KMS-11 (cell line): Measurements from ENCODE around the gene PHB1.

ENCODE experiments used
- H2AFZ ChIP-seq: fragments of 200-600 bp; sonication (generic); 2 replicates; pipeline ENCODE4 v1.6.1; 2016; ENCODE audit warnings: antibody characterized with exemption, mixed run types, low read depth
- H3K27ac ChIP-seq: fragments of 200-600 bp; sonication (generic); 2 replicates; pipeline ENCODE4 v1.6.1; 2016; ENCODE audit warnings: mild to moderate bottlenecking, mixed run types
- H3K27me3 ChIP-seq: fragments of 200-600 bp; sonication (generic); 2 replicates; pipeline ENCODE4 v1.6.1; 2017; ENCODE audit warnings: mild to moderate bottlenecking, low read depth, mixed run types, moderate library complexity; ENCODE audit not compliant: insufficient read depth
- H3K36me3 ChIP-seq: fragments of 200-600 bp; sonication (generic); 2 replicates; pipeline ENCODE4 v1.6.1; 2017; ENCODE audit warnings: mild to moderate bottlenecking, mixed run types; ENCODE audit not compliant: insufficient read depth
- H3K4me1 ChIP-seq: fragments of 200-600 bp; sonication (generic); 2 replicates; pipeline ENCODE4 v1.6.1; 2016; ENCODE audit warnings: mild to moderate bottlenecking, low read depth, mixed run types; ENCODE audit not compliant: poor library complexity, severe bottlenecking
- H3K4me2 ChIP-seq: fragments of 200-600 bp; sonication (generic); 2 replicates; pipeline ENCODE4 v1.7.0; 2016; ENCODE audit warnings: mild to moderate bottlenecking, mixed run types
- H3K4me3 ChIP-seq: fragments of 200-600 bp; sonication (generic); IDR thresholded peaks from 2 replicates; pipeline ENCODE4 v1.6.1; 2017; ENCODE audit warnings: low read depth, low read length, mixed read lengths; ENCODE audit not compliant: insufficient read depth
- H3K79me2 ChIP-seq: fragments of 200-600 bp; sonication (generic); 2 replicates; pipeline ENCODE4 v1.6.1; 2016; ENCODE audit warnings: low read depth, mixed run types; ENCODE audit not compliant: insufficient read depth
- H3K9ac ChIP-seq: fragments of 200-600 bp; sonication (generic); 2 replicates; pipeline ENCODE4 v1.6.1; 2016; ENCODE audit warnings: mild to moderate bottlenecking, mixed run types
- H4K20me1 ChIP-seq: fragments of 200-600 bp; sonication (generic); 2 replicates; pipeline ENCODE4 v1.6.1; 2016; ENCODE audit warnings: mild to moderate bottlenecking, mixed run types; ENCODE audit not compliant: insufficient read depth
- CTCF ChIP-seq: fragments of 200-600 bp; sonication (generic); conservative IDR thresholded peaks from 2 replicates; pipeline ENCODE4 v1.6.1; 2017; ENCODE audit warnings: low read depth, mild to moderate bottlenecking, antibody characterized with exemption, low read length, moderate library complexity, mixed read lengths

Gene PHB1

GRCh38 chr17:49364119-49364518 lies 50.6 kb downstream of the PHB1 start:
- TF ChIP-seq CTCF = no peak
- no peak overlapping the region for H3K9ac ChIP-seq
- no peak overlapping the region for H3K4me3 ChIP-seq
- H2AFZ ChIP-seq = no peak overlapping the region
- H3K4me1 ChIP-seq = peaks cover 45% of the 10 kb centered on the region
- H3K27ac ChIP-seq = no peak overlapping the region
- H4K20me1 ChIP-seq = no peaks in the 10 kb centered on the region
- H3K36me3 ChIP-seq = no peaks in the 10 kb centered on the region
- H3K79me2 ChIP-seq = peaks cover 25% of the 10 kb centered on the region
- no peaks in the 10 kb centered on the region for H3K27me3 ChIP-seq
- H3K4me2 ChIP-seq = no peak overlapping the region

- H3K4me2 ChIP-seq = peak overlapping the region; percentile 72; the same call in 1 of the 2 replicates
- no peak overlapping the region for H3K9ac ChIP-seq
These were observed 51.4 kb downstream of the PHB1 start for GRCh38 chr17:49363251-49363650.

GRCh38 chr17:49362723-49363117 lies 52.0 kb downstream of the PHB1 start:
- peak overlapping the region; percentile 72 for H3K4me2 ChIP-seq
- H3K79me2 ChIP-seq = peaks cover 39% of the 10 kb centered on the region
- H3K27me3 ChIP-seq = no peaks in the 10 kb centered on the region
- H3K4me3 ChIP-seq = no peak overlapping the region
- H3K36me3 ChIP-seq = no peaks in the 10 kb centered on the region
- no peak overlapping the region for H3K27ac ChIP-seq
- H4K20me1 ChIP-seq = no peaks in the 10 kb centered on the region
- H3K4me1 ChIP-seq = peaks cover 58% of the 10 kb centered on the region
- TF ChIP-seq CTCF = no peak
- peak overlapping the region; percentile 67 for H2AFZ ChIP-seq
- H3K9ac ChIP-seq = no peak overlapping the region; the same call in 1 of the 2 replicates

More at GRCh38 chr17:49363251-49363650, 51.4 kb downstream of the PHB1 start:
- Histone ChIP-seq H3K36me3 (no peaks in the 10 kb centered on the region), H3K4me1 (peaks cover 53% of the 10 kb centered on the region), H3K4me3 (no peak overlapping the region), H2AFZ (no peak overlapping the region), H3K27me3 (no peaks in the 10 kb centered on the region), H3K27ac (no peak overlapping the region), H4K20me1 (no peaks in the 10 kb centered on the region), H3K79me2 (peaks cover 34% of the 10 kb centered on the region)
- no peak for TF ChIP-seq CTCF

GRCh38 chr17:49361902-49362722 lies 52.6 kb downstream of the PHB1 start, which contains the start of gene ZNF652:
TSS of gene ZNF652 (minus strand) at chr17:49362250. CDS start at chr17:49317725, 44,525 bp downstream.
- H3K4me1 ChIP-seq = peaks cover 64% of the 10 kb centered on the region
- peak within 1 kb of the TSS; percentile 78 for H3K27ac ChIP-seq
- TF ChIP-seq CTCF = no peak

More at GRCh38 chr17:49361902-49362722, 52.6 kb downstream of the PHB1 start, which contains the start of gene ZNF652:
- no peaks in the 10 kb centered on the region for H3K36me3 ChIP-seq
- H2AFZ ChIP-seq = peak within 1 kb of the TSS; percentile 67
- peak within 1 kb of the TSS; percentile 72 for H3K4me2 ChIP-seq
- H3K27me3 ChIP-seq = no peaks in the 10 kb centered on the region
- H3K79me2 ChIP-seq = peaks cover 45% of the 10 kb centered on the region
- H4K20me1 ChIP-seq = no peaks in the 10 kb centered on the region
- H3K4me3 ChIP-seq = peak within 1 kb of the TSS; percentile 36
- peak within 1 kb of the TSS; percentile 81 for H3K9ac ChIP-seq
